ENCODE measurements around the gene ADCY2. TPM values are rescaled to one million over a fixed set of nuclear protein-coding genes. Genes with fewer than 3 reads are reported as not detected.

Gene ADCY2
- total and polyA plus RNA-seq, 2 of the 13 experiments (the other 11 are each of a cell fraction or from before 2014, with no cell fraction given) = not detected

- Histone ChIP-seq H2AFZ (ENCODE audit: low read length) (no peak overlapping the region), H3K79me2 (ENCODE audit: insufficient read depth, low read length) (no peaks in the 10 kb centered on the region), H3K4me1 (ENCODE audit: insufficient read depth, low read length) (no peaks in the 10 kb centered on the region), H3K9me3 (ENCODE audit: low read length) (no peaks in the 10 kb centered on the region), H4K20me1 (ENCODE audit: insufficient read depth, low read length) (no peaks in the 10 kb centered on the region), H3K36me3 (replicated peaks in 1 of 2; ENCODE audit: control insufficient read depth in 1 of 2, insufficient read depth in 2 of 2, low read length in 2 of 2) (no peaks in the 10 kb centered on the region), H3K27me3 (ENCODE audit: control insufficient read depth in 1 of 2, insufficient read depth in 2 of 2, low read length in 2 of 2) (no peaks in the 10 kb centered on the region), H3K4me3 (replicated peaks in 1 of 3; ENCODE audit: insufficient read depth in 1 of 3, low read depth in 2 of 3, low read length in 3 of 3) (no peak overlapping the region), H3K9ac (ENCODE audit: insufficient read depth, low read depth, low read length) (no peak overlapping the region), H3K27ac (ENCODE audit: extremely low read length, insufficient read depth, low read length) (no peak overlapping the region), H3K4me2 (ENCODE audit: low read depth, low read length) (no peak overlapping the region)
- FAIRE-seq (no peak), ATAC-seq (no peak), DNase-seq (ENCODE audit: low spot score) (no peak)
- ChIA-PET CTCF (ENCODE audit: low intra/inter-chr PET ratio, low total read pairs) (no interaction called here), POLR2A (no interaction called here)
- intact Hi-C loops (cut with micrococcal nuclease; ENCODE audit: unreplicated experiment) (no loop called here), in situ Hi-C loops (cut with HindIII; ENCODE audit: extremely low pct_ligation_motif_present, low pct_unique_long_range_greater_than_20kb) (no loop called here)
- WGBS (ENCODE audit: low lambda C conversion rate) = 23% methylated on average over 3 of the region's 3 CpGs
- BruUV-seq (replicated peaks) = no TSS peak
- TF ChIP-seq LRRFIP1 (CRISPR knock-in tag; conservative IDR thresholded peaks at IDR 0.05) (no peak), ARID4A (CRISPR knock-in tag; IDR thresholded peaks at IDR 0.05; ENCODE audit: borderline replicate concordance) (no peak), SOX13 (IDR thresholded peaks at IDR 0.05) (no peak), SOX13 (CRISPR knock-in tag; conservative IDR thresholded peaks at IDR 0.05 in 1 of 2, IDR thresholded peaks at IDR 0.05 in 1 of 2) (no peak), ZNF142 (CRISPR knock-in tag; IDR thresholded peaks at IDR 0.05) (no peak), SNAI1 (CRISPR knock-in tag; IDR thresholded peaks at IDR 0.05; ENCODE audit: borderline replicate concordance) (no peak), MTF1 (CRISPR knock-in tag; IDR thresholded peaks at IDR 0.05) (no peak), NR2C2 (CRISPR knock-in tag; IDR thresholded peaks at IDR 0.05; ENCODE audit: borderline replicate concordance) (no peak), PITX1 (CRISPR knock-in tag; IDR thresholded peaks at IDR 0.05) (no peak), MAX (IDR thresholded peaks at IDR 0.05) (no peak), ZFP36 (IDR thresholded peaks at IDR 0.05; ENCODE audit: borderline replicate concordance, low read depth, low read length, partially characterized antibody) (no peak), SRSF4 (IDR thresholded peaks at IDR 0.05; ENCODE audit: low read depth, low read length, poor library complexity, severe bottlenecking) (no peak)
Observed at GRCh38 chr5:7676455-7676854, 280.5 kb downstream of the ADCY2 start.
